Astrocyte of the hippocampus (primary cell): ENCODE measurements around the gene SPEF1.
A peak's percentile ranks its signal among the peaks of the same experiment; 100 is the strongest.
"Not testable (repeated sequence)": the region's sequence is repeated elsewhere in the genome, so short reads cannot be mapped to it uniquely, and the experiment has no call there.

ENCODE experiments used
- DNase-seq: peaks from one replicate; pipeline ENCODE4 v3.0.0; 2011; ENCODE audit warnings: low read depth, low spot score

The SPEF1 gene

GRCh38 chr20:3808544-3808943 lies 27.3 kb upstream of the SPEF1 start:
- no peak for DNase-seq

- DNase-seq = no peak
Observed at GRCh38 chr20:3804781-3805180, 23.5 kb upstream of the SPEF1 start.

GRCh38 chr20:3804254-3804751 lies 23.1 kb upstream of the SPEF1 start:
- no peak for DNase-seq

- DNase-seq = no peak
Observed at GRCh38 chr20:3803854-3804253, 22.6 kb upstream of the SPEF1 start.

- DNase-seq = no peak
Observed at GRCh38 chr20:3803289-3803688, 22.0 kb upstream of the SPEF1 start.

- no peak for DNase-seq
Observed at GRCh38 chr20:3802524-3803239, 21.4 kb upstream of the SPEF1 start.

GRCh38 chr20:3801846-3802245 lies 20.6 kb upstream of the SPEF1 start:
- DNase-seq = no peak

GRCh38 chr20:3801299-3801698 lies 20.1 kb upstream of the SPEF1 start:
- DNase-seq = no peak

- DNase-seq = no peak
Observed at GRCh38 chr20:3800878-3801260, 19.6 kb upstream of the SPEF1 start.

GRCh38 chr20:3800256-3800877 lies 19.1 kb upstream of the SPEF1 start:
- DNase-seq = no peak

- DNase-seq = no peak
Observed at GRCh38 chr20:3798908-3799248, 17.6 kb upstream of the SPEF1 start.

- DNase-seq = no peak
Observed at GRCh38 chr20:3798373-3798768, 17.1 kb upstream of the SPEF1 start.

GRCh38 chr20:3797592-3798372 lies 16.5 kb upstream of the SPEF1 start:
- no peak for DNase-seq

GRCh38 chr20:3797226-3797545 lies 15.9 kb upstream of the SPEF1 start:
- no peak for DNase-seq

GRCh38 chr20:3796477-3797225 lies 15.4 kb upstream of the SPEF1 start:
- DNase-seq = no peak

- peak; percentile 95 for DNase-seq
Observed at GRCh38 chr20:3795511-3796468, 14.5 kb upstream of the SPEF1 start, which contains the start of gene CDC25B. Gene CDC25B (plus strand): TSS chr20:3796310. CDS start chr20:3796532, 222 bp downstream.

- no peak for DNase-seq
Observed at GRCh38 chr20:3794701-3795420, 13.6 kb upstream of the SPEF1 start.

GRCh38 chr20:3794168-3794567 lies 12.9 kb upstream of the SPEF1 start:
- DNase-seq = not testable (repeated sequence)

- DNase-seq = not testable (repeated sequence)
Observed at GRCh38 chr20:3789201-3789600, 8.0 kb upstream of the SPEF1 start.

- DNase-seq = no peak
Observed at GRCh38 chr20:3788685-3789155, 7.5 kb upstream of the SPEF1 start.
